ENCODE data around the gene SFMBT1.

The SFMBT1 gene

GRCh38 chr3:53079791-53080555, 34.1 kb upstream of the SFMBT1 start:
- TF ChIP-seq CTCF (IDR thresholded peaks at IDR 0.05; ENCODE audit: extremely low read depth, insufficient read depth, missing control alignments), result no peak
- no peak for DNase-seq (ENCODE audit: low spot score)
- in situ Hi-C loops (cut with MboI; ENCODE audit: low pct_unique_long_range_greater_than_20kb, low sequenced_read_pairs, unreplicated experiment), result no loop called here

DNA sequence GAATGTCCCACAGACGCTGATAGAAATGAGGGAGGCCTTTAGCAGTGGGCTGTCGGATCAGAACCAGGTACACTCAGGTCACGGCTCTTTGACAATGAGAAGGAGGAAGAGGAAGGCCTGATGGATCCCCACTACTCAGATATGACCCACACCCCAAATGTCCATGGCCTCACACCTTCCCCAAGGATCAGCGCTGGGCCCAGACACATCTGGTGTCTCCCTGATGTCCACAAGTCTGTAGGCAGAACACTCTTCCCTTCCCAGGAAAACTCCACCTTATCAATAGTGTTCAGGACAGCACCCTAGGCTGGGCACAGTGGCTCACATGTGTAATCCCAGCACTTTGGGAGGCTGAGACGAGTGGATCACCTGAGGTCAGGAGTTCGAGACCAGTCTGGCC, 33.3 kb upstream of the SFMBT1 start:
- no peak for TF ChIP-seq CTCF (IDR thresholded peaks at IDR 0.05; ENCODE audit: extremely low read depth, insufficient read depth, missing control alignments)
- in situ Hi-C loops (cut with MboI; ENCODE audit: low pct_unique_long_range_greater_than_20kb, low sequenced_read_pairs, unreplicated experiment), result no loop called here
- no peak for DNase-seq (ENCODE audit: low spot score)

DNA sequence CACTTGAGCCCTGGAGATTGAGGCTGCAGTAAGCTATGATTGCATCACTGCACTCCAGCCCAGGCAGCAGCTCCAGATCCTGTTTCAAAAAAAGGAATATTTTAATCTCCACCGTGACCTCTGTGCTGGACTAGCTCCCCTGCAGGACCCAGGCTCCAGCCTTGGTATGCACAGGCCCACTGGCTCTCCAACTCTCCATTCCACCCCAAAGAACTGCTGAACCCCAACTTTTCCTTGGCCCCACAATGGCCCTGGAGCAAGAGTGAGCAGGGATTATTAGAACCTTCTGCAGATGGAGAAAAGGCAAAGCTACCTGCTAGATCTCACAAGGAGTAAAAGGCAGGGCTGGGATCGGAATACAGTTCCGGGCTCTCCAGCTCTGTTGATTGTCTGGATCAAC, 32.8 kb upstream of the SFMBT1 start:
- no peak for DNase-seq (ENCODE audit: low spot score)
- no peak for TF ChIP-seq CTCF (IDR thresholded peaks at IDR 0.05; ENCODE audit: extremely low read depth, insufficient read depth, missing control alignments)
- in situ Hi-C loops (cut with MboI; ENCODE audit: low pct_unique_long_range_greater_than_20kb, low sequenced_read_pairs, unreplicated experiment), result no loop called here

DNA sequence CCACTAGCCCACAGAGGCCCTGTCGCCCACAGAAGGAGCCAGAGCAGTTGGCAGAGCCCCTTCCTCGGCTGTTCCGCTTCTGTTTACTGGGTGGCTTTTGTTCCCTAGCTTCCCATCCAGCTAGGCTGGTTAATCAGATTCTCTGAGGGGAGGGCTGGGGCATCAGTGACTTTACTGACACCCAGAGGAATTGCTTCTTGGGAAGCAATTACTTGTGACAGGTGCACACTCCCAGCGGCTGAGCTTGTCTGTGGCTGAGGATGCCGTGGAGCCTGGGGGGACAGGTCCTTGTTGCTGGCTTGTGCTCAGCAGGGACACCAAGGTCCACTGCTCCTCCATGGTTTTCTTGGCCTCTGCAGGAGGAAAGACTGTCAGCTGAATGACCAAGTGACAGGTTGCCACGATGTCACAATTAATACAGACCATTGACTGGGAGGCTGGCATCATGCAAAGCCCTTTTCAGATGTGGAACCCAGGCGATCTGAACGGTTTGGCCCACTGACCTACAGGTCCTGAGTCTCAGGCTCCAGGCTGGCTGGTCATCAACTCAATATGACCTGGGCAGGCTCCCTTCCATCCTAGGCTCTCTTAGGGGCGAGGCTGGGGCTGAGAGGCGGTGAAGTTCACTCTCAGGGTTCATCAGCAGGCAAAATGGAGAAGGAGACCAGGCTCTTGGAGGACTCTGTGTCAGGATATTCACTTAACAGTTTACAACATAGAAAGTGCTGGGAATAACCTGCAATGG, 31.8 kb upstream of the SFMBT1 start:
- no peak for TF ChIP-seq CTCF (IDR thresholded peaks at IDR 0.05; ENCODE audit: extremely low read depth, insufficient read depth, missing control alignments)
- in situ Hi-C loops (cut with MboI; ENCODE audit: low pct_unique_long_range_greater_than_20kb, low sequenced_read_pairs, unreplicated experiment), result no loop called here
- no peak for DNase-seq (ENCODE audit: low spot score)

GRCh38 chr3:53075743-53076140, 29.9 kb upstream of the SFMBT1 start:
- no peak for DNase-seq (ENCODE audit: low spot score)
- in situ Hi-C loops (cut with MboI; ENCODE audit: low pct_unique_long_range_greater_than_20kb, low sequenced_read_pairs, unreplicated experiment), result no loop called here
- TF ChIP-seq CTCF (IDR thresholded peaks at IDR 0.05; ENCODE audit: extremely low read depth, insufficient read depth, missing control alignments), result no peak

- no peak for TF ChIP-seq CTCF (IDR thresholded peaks at IDR 0.05; ENCODE audit: extremely low read depth, insufficient read depth, missing control alignments)
- in situ Hi-C loops (cut with MboI; ENCODE audit: low pct_unique_long_range_greater_than_20kb, low sequenced_read_pairs, unreplicated experiment), result no loop called here
- no peak for DNase-seq (ENCODE audit: low spot score)
Observed at GRCh38 chr3:53074761-53075742, 29.2 kb upstream of the SFMBT1 start.
